ENCODE results near the gene RGS10.

- TF ChIP-seq CTCF (IDR thresholded peaks at IDR 0.05; ENCODE audit: borderline replicate concordance, extremely low read depth, low read length, poor library complexity, severe bottlenecking) (no peak), EZH2 (IDR thresholded peaks at IDR 0.05; ENCODE audit: borderline replicate concordance, low read depth, low read length, severe bottlenecking) (no peak)
Observed at GRCh38 chr10:119499677-119500002, 42.9 kb downstream of the RGS10 start.

All from DND-41 (cell line).